Fibroblast of lung (primary cell): ENCODE results near the gene RHOJ.

Source experiments
- EZH2 ChIP-seq: IDR thresholded peaks from 2 replicates; pipeline ENCODE4 v1.5.1; 2012; ENCODE audit warnings: low read length, control low read depth, mild to moderate bottlenecking; ENCODE audit errors: missing control alignments
- TF ChIP-seq, protein P1 (sequence below), 2 donors: IDR thresholded peaks in 1 of 2; conservative IDR thresholded peaks in 1 of 2; 1 replicate in 1 of 2; 2 replicates in 1 of 2; pipeline ENCODE4 v1.5.1; 2011 to 2012; ENCODE audit warnings: low read length in 2 of 2, control low read depth in 1 of 2, inconsistent platforms in 1 of 2, low read depth in 1 of 2, mild to moderate bottlenecking in 1 of 2

DNA sequence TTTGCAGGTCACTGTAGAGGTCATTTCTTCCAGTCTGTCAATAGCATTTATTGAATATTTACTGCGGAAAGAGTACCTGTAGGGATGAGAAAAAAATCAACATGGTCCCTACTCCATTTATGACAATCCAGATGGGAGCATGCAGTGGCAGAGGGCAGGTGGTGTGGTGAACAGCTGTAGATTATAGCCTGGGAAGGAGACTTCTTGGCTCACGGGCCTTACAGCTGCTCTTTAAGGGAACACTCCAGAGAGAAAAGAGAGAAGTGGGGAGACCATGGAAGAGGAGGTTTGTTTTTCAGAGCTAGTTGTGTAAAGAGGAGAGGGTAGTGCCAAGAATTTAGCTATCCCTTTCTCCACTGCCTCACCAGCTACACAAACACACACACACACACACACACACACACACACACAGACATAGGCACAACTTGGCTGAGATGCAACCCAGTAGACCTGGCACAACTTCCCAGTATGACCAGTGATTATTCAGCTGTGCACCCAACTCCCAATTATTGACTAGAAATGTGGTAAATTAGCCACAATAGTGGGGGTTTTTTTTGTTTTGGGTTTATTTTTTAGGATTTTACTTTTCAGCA, 73.4 kb downstream of the RHOJ start:
- TF ChIP-seq, protein P1, sequence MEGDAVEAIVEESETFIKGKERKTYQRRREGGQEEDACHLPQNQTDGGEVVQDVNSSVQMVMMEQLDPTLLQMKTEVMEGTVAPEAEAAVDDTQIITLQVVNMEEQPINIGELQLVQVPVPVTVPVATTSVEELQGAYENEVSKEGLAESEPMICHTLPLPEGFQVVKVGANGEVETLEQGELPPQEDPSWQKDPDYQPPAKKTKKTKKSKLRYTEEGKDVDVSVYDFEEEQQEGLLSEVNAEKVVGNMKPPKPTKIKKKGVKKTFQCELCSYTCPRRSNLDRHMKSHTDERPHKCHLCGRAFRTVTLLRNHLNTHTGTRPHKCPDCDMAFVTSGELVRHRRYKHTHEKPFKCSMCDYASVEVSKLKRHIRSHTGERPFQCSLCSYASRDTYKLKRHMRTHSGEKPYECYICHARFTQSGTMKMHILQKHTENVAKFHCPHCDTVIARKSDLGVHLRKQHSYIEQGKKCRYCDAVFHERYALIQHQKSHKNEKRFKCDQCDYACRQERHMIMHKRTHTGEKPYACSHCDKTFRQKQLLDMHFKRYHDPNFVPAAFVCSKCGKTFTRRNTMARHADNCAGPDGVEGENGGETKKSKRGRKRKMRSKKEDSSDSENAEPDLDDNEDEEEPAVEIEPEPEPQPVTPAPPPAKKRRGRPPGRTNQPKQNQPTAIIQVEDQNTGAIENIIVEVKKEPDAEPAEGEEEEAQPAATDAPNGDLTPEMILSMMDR (conservative IDR thresholded peaks at IDR 0.05 in 1 of 2, IDR thresholded peaks at IDR 0.05 in 1 of 2; ENCODE audit: low read depth in 1 of 2, low read length in 2 of 2): no peak
- TF ChIP-seq EZH2: no peak
